LNCaP clone FGC (cell line): Measurements from ENCODE around the gene F12.

ENCODE experiments used
- DNase-seq: peaks from one replicate; pipeline ENCODE4 v3.0.0-alpha.2; 2011; ENCODE audit warnings: low read depth
- H3K4me3 ChIP-seq: 2 replicates; pipeline ENCODE4 v1.5.1; 2011; ENCODE audit warnings: mild to moderate bottlenecking, low read depth, low read length, control low read depth
- CTCF ChIP-seq: IDR thresholded peaks from 2 replicates; pipeline ENCODE4 v1.5.1; 2012; ENCODE audit warnings: mild to moderate bottlenecking; ENCODE audit not compliant: control insufficient read depth, insufficient read depth; ENCODE audit errors: extremely low read depth

The F12 gene

GRCh38 chr5:177369645-177370440 lies 39.5 kb downstream of the F12 start:
- peak overlapping the region; percentile 16; the same call in 1 of the 2 replicates for H3K4me3 ChIP-seq
- no peak for DNase-seq
- TF ChIP-seq CTCF = no peak

GRCh38 chr5:177368869-177369644 lies 40.3 kb downstream of the F12 start:
- no peak for DNase-seq

GRCh38 chr5:177367981-177368868 lies 41.1 kb downstream of the F12 start:
- DNase-seq = no peak
- peak overlapping the region; percentile 51 for H3K4me3 ChIP-seq
- no peak for TF ChIP-seq CTCF

More at GRCh38 chr5:177368869-177369644, 40.3 kb downstream of the F12 start:
- peak; percentile 63 for TF ChIP-seq CTCF
- no peak overlapping the region for H3K4me3 ChIP-seq

GRCh38 chr5:177367323-177367848 lies 42.0 kb downstream of the F12 start:
- peak overlapping the region; percentile 51 for H3K4me3 ChIP-seq
- no peak for DNase-seq
- TF ChIP-seq CTCF = no peak

- DNase-seq = peak; percentile 50
- TF ChIP-seq CTCF = no peak
- H3K4me3 ChIP-seq = peak overlapping the region; percentile 51
Measured at GRCh38 chr5:177366528-177367322, 42.6 kb downstream of the F12 start.
